NCI-H446 treated with DMSO at 0.1 percent for 48 hours (cell line): ENCODE data around the gene PFDN2.
"Not testable (repeated sequence)": the region's sequence is repeated elsewhere in the genome, so short reads cannot be mapped to it uniquely, and the experiment has no call there.

Source experiments
- DNase-seq: peaks from one replicate; lab custom pipeline; 2025; lab: John Stamatoyannopoulos, UW

Gene PFDN2

DNA sequence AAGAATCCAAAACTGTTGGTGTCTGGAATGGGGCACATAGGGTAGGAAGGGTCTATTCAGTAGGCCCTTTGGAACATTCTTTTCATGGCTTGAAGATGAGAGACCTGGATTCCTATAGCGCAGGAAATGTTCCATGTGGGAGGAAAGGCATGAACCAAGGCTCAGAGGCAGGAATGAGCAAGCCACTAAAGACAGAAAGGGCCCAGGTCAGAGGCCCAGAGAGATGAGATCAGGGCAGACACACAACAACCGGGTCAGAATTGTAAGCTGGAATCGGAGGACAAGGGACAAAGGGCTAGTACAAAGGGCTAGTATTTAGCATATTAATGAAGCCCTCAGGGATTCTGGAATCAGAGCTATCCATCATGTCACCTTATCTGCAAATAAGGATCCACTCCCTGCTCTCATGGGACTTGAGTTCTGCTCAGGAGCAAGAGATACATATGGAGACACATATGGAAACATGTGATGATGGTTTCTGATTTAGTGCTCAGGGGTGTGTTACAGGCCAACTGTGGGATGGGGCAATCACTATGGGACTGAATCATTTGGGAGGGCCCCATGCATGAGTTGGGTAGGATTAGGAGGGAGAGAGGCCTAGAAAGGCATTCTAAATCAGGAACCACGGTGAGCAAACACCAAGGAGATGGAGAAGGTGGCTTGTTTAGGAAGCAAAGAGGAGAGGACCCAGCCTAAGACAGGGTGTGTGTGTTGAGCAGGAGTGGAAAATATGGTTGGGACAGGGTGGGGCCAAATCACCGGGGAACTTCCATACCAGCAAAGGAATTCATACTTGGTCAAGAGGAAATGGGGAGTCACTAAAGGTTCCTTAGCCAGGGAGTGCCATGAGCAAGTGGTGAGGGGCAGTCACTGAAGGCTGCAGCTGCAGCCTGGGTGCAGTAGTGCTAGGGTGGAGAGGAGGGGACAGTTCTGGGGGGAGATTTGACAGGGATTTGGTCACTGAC lies 37.1 kb downstream of the PFDN2 start:
- DNase-seq: no peak

GRCh38 chr1:161079436-161080110 lies 38.3 kb downstream of the PFDN2 start:
- DNase-seq: no peak

DNA sequence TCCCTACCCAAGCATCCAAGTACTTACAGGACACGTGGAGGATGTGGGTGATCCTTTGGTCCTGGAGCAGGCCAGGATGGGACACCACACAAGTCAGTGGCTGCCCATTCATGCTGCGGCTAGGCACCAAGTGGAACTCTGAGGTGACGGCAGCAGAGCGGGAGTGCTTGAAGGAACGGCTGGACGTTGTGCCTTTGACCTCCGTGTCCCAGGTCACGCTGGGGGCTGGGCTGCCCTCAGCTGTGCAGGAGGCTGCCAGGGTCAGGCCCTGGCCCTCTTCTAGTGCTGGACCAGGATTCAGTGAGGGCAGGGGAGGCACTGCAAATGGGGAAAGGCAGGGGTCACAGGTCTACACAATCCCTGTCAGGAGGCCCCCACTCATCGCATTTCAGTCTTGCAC lies 40.4 kb downstream of the PFDN2 start:
- no peak for DNase-seq

GRCh38 chr1:161076410-161076809 lies 41.4 kb downstream of the PFDN2 start:
- DNase-seq: no peak

DNA sequence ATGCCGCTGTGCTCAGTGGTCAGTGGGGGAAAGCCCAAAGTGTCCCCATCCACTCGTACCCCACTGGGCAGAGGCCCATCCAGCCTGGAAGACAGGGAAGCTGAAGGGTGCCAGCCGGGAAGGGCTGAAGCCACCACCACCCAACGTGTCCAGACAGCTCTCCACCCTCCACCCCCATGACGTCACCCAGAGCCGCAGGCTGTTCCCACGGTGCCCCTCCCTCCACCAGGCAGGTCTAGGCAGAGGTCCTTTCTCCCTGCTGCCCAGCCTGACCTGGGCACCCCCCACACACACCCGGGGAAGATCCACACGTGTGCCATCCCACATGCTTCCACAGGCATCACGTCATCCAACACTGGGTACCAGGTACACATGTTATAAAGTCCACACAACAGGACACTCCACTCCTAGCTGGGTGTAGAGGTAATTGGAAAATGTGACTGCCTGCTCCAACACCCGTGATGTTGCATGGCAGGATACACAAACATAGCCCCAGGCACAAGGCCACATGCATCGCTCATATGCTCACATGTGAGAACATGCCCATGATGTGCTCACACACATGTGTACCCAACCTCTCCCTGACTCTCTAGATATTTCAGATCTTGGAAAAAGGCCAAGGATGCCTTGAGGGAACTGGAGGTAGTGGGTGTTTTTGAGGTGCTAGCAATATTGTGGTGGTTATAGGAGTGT lies 43.0 kb downstream of the PFDN2 start:
- DNase-seq: no peak

GRCh38 chr1:161073474-161074121 lies 44.2 kb downstream of the PFDN2 start:
- no peak for DNase-seq

DNA sequence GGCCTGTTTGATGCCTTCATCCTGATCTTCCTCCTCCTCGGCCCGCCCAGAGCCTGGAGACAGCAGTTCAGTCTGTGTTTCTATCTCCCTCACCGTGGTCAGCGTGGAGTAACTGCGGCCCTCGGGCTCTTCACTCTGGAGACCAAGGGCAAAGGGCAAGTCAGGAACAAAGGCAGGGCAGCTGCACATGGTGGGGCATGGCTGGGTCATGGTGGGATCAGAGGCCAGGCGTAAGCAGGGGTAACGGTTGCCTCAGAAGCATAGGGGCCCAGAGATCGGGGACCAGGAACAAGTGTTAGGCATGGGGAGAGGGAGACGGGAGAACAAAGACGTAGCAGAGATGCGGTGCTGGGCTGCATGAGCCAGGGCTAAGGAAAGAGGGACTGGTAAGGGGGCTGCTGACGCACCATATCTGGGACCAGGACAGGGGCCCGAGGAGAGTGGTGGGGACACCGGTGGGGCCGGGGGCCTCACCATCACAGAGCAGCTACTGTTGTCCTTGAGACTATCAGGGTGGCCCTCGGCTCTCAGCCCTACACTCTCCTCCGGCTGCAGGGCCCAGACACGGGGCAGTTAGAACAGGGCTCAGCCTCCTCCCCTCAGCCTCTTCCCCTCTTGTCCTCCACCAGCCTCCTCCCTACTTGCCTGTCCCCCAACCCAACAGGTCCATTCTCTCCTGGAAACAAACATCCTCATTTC lies 44.9 kb downstream of the PFDN2 start:
- DNase-seq: no peak

- DNase-seq: no peak
Measured at GRCh38 chr1:161071886-161072371, 45.9 kb downstream of the PFDN2 start.

GRCh38 chr1:161070761-161071160 lies 47.1 kb downstream of the PFDN2 start:
- DNase-seq: no peak

DNA sequence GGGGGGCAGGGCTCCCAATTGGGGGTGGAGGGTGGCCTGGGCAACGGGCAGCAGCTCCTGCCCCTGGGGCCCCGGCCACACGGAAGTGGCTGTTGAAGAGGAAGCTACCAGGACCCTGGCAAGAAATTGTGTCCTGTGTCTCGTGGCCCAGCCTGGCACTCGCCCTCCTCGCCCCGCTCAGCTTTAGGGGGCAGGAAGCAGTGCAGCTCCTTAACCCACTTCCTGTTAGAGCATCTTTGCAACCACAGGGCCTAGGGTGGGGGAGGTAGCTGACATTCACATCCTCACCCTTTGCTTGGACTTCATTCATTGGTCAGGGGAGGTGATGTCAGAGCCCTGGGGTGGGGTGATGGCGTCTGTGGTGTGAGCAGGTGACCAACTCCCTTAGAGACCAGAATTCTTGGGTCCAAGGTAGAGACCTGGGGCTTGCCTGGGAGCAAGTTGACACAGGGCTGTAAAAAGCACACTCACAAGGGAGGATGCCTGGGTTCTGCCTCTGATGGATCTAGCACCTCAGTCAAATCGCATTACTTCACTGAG lies 48.0 kb downstream of the PFDN2 start, which contains the start of gene ARHGAP30:
ARHGAP30 (minus strand) TSS at position 161 of the 540 bp plus-strand sequence. CDS start 267 bp downstream, outside the sequence.
- no peak for DNase-seq

DNA sequence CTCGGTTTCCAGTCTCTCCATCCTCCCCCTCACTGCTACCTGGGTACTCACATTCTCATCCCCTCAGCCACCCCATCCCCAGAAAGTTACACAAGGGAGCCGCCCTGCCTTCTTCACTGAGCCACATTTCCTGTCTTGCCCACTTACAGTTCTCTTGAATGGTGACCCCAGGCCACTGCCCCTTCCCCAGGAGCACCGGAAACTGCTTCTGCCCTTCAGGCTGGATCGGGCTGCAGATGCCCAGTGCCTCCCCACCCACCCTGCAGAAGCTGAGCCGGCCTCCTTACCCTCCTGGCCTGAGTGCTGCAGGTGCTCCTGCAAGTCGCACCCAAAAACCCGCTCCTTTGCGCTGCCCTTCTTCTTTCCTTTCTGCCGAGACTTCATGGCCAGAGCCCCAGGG lies 48.6 kb downstream of the PFDN2 start:
- DNase-seq: no peak

DNA sequence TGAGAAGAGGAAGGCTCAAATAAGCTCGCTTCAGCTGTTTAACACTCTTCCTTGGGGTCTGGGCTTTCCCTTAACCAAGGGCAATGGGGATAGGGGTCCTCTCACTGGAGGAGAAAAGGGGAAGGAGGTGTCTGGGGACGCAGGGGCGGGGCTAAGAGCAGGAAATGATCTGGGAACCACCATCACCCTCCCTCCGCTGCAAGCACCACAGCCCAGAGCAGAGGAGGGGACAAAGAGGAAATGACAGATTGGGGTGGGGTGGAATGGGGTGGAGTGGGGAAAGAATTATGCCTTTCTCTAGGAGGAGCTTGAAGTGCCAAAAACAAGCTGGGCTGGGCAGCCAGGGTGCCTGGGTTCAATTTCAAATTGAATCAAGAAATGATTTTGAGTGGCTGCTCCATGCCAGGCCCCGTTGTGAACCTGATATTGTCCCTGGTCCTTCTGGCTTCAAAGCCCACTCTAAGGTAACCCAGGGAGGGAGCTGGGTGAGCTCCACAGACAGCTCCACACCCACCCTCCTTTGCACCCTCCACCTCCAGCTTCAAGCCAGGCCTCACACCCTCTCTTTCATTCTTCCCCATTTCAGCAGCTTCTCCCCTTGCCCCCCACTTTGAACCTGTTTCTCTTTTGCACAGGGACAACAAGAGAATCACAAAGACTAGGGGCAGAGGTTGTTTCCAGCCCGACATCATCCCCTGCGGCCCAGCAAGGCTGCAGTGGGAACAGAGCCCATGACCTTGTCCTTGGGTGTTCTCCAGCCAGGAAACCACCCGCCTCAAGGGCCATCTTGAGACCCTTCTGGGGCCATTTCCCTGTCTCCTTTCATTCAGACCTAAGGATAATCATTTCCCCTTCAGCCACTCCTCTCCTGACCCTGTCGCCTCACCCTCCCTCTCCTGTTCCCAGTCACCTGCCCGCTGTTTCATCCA lies 49.3 kb downstream of the PFDN2 start:
- no peak for DNase-seq

- DNase-seq: no peak
Measured at GRCh38 chr1:161066694-161067093, 51.1 kb downstream of the PFDN2 start.

- not testable (repeated sequence) for DNase-seq
Measured at GRCh38 chr1:161065681-161066080, 52.2 kb downstream of the PFDN2 start.

GRCh38 chr1:161063936-161064335 lies 53.9 kb downstream of the PFDN2 start:
- DNase-seq: not testable (repeated sequence)

- no peak for DNase-seq
Measured at GRCh38 chr1:161061419-161061818, 56.4 kb downstream of the PFDN2 start.

DNA sequence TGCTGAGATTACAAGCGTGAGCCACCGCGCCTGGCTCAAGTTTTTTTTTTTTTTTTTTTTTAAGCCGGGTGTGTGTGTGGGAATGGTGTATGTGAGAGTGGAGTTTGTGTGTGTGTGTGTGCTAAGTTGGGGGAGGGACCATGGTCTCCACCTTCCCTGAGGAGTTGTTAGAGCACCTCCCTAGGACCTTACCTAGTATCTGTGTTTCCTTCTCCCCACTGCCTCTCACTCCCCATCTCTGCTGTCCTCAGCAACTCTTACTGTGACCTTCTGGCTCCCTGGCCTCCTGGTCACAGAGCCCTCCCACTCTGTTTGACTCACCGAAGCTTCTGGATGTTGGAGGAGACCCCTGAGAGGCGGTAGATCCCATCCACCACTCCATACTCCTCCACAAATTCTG lies 58.5 kb downstream of the PFDN2 start:
- DNase-seq: no peak

- DNase-seq: no peak
Measured at GRCh38 chr1:161054805-161055204, 63.0 kb downstream of the PFDN2 start.

GRCh38 chr1:161054232-161054631 lies 63.6 kb downstream of the PFDN2 start:
- DNase-seq: no peak

- no peak for DNase-seq
Measured at GRCh38 chr1:161052899-161053298, 64.9 kb downstream of the PFDN2 start.
